Stimulated activated naive CD4-positive, alpha-beta T cell treated with Interleukin-2 at 50 U/mL for 16 hours (primary cell): ENCODE results near the gene MEF2B.
"Not testable (repeated sequence)": the region's sequence is repeated elsewhere in the genome, so short reads cannot be mapped to it uniquely, and the experiment has no call there.

Experiments
- DNase-seq: peaks from one replicate; lab custom pipeline; 2025; lab: John Stamatoyannopoulos, UW

The MEF2B gene

GRCh38 chr19:19126102-19126501, 44.0 kb downstream of the MEF2B start:
- DNase-seq: no peak

GRCh38 chr19:19123386-19123785, 46.7 kb downstream of the MEF2B start:
- no peak for DNase-seq

GRCh38 chr19:19122902-19123301, 47.2 kb downstream of the MEF2B start:
- no peak for DNase-seq

- no peak for DNase-seq
Observed at GRCh38 chr19:19121371-19121770, 48.7 kb downstream of the MEF2B start.

GRCh38 chr19:19120308-19121231, 49.5 kb downstream of the MEF2B start:
- DNase-seq: no peak

DNA sequence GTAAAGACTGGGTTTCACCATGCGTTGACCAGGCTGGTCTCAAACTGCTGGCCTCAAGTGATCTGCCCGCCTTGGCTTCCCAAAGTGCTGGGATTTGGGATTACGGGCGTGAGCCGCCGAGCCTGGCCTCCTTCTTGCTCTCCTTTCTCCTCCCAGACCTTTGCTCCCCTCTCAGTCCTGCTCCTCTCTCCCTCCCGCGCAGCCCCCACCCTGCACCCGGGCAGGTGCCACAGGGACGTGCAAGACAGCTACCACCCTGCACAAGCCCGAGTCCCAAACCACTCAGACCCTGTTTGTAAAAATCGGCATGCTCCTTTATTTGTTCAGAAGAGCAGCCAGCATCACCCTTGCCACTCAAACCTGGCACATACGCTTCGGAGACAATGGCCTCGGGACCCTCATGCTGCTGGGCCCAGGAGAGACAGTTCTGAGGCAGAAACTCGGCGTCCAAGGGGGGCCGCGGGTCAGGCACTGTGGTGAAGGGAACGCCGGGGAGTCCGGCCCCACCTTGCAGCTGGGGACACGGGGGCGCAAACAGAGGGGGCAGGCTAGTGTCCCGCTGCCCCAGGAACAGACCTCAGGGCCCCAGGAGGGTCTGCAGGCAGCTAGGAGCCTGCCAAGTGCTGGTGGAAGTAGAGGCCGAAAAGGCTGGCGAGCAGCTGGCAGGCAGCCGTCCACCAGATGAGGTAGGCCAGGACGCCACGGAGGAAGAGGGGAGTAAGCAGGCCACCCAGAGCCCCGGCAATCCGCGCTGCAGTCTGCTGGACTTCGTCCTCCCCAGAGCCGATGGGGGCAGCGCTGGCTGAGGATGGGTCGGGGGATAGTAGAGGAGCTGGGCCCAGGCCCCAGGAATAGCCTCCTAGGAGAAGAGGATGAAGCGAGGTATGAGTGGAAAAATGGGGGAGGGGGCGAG, 50.5 kb downstream of the MEF2B start:
- DNase-seq: no peak

DNA sequence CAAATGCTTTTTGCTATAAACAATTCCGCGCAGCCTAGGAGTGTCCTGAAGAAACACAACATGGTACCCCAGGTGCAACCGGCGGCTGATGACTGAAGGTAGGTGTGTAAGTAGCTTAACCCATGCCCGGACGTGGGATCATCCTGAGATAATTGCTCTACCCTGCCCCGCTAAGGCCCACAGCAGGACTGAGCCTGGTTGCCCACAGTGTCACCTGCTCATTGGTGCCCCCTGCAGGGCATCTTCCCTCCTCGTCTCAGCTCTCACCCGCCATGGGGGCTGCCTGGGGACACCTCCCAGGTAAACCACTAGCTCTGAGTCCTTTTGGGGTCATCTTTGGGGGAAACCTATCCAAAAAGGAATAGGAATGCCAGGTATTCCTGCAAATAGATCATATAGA, 54.1 kb downstream of the MEF2B start:
- peak; percentile 26 for DNase-seq

- DNase-seq: no peak
Observed at GRCh38 chr19:19113040-19113626, 56.9 kb downstream of the MEF2B start.

- DNase-seq: no peak
Observed at GRCh38 chr19:19111967-19112580, 58.0 kb downstream of the MEF2B start.

DNA sequence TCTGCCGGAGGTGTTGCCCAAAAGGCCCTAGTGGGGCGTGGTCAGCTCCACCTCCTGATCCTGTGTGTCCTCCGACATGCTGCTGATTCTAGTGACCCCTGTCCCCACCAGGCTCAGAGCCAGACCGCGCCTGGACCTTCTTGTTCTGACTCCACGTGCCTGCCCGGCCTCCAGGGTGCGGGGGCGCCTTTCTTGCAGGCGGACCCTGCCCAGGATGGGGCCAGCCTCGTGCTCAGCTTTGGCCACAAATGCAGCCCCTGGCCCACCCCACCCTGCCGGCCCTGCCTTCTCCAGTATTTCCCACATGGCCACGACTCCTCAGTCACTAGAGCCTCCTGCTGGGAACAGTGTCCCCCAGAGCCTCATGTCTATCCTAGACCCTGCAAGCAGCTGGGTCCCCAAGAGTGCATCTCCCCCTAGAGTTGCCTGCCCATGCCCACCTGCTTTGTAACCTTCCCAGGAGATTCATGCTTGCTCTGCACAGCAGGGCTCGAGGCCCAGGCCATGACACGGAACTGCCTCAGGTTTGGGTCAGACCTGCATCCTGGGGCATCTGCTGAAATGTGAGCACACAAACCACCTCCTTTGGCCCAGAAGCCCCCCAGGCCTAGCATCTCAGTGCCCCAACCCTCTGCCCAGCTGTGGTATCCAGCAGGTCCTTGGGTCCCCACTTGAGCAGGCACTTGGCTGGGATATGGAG, 58.8 kb downstream of the MEF2B start:
- no peak for DNase-seq

GRCh38 chr19:19110410-19111135, 59.5 kb downstream of the MEF2B start:
- no peak for DNase-seq

GRCh38 chr19:19109601-19110000, 60.5 kb downstream of the MEF2B start:
- DNase-seq: no peak

DNA sequence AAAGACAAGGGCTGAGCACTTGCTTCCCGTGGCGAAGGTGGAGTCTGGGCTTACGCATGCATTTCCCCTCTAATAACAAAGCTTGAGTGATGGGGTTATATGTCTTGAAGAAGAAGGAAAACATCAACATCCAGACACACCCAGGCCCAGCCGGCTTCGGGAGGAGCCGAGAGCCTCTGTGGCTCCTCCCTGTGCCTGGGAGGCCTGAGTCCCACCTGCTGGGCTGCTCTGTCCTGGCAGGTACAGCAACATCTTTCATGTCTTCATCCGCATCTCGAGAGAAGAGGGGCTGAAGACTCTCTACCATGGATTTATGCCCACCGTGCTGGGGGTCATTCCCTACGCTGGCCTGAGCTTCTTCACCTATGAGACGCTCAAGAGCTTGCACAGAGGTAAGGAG, 62.4 kb downstream of the MEF2B start:
- no peak for DNase-seq

- not testable (repeated sequence) for DNase-seq
Observed at GRCh38 chr19:19106938-19107337, 63.1 kb downstream of the MEF2B start.

- DNase-seq: no peak
Observed at GRCh38 chr19:19106056-19106551, 64.0 kb downstream of the MEF2B start.

DNA sequence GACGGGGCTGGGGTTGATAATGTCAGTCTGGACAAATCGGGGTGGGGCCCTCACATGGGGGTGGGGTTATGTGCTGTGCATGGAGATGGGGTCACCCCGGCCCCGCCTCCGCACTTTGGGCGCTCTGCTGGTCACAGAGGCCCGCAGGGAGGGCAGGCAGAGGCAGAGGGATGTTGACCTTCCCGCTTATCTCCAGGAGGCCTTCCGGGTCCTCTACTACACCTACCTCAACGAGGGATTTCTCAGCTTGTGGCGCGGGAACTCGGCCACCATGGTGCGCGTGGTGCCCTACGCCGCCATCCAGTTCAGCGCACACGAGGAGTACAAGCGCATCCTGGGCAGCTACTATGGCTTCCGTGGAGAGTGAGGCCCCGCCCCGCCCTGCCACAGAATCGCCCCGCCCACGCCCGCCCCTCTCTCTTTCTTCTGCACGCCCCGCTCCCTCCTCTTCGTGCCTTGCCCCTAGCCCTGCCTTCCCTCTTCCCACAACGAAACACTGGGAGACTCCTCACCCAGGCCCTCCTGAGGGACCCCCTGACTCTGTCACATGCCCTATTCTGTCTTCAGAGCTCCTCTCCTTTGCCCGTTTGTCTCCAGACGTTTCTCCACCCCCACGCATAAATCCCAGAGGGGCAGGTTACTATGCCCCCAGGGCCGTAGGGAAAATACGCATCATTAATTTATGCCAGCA, 64.6 kb downstream of the MEF2B start:
- DNase-seq: no peak

DNA sequence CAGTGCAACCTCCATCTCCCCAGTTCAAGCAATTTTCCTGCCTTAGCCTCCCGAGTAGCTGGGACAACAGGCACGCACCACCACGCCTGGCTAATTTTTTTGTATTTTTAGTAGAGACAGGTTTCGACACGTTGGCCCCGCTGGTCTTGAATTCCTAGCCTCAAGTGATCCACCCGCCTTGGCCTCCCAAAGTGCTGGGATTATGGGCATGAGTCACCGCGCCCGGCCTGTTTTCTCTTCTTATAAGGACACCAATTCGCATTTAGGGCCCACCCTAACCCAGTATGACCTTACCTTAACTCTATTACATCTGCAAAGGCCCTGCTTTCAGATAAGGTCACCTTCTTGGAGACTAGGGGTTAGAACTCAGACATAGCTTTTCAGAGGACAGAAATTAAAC, 66.9 kb downstream of the MEF2B start:
- no peak for DNase-seq

DNA sequence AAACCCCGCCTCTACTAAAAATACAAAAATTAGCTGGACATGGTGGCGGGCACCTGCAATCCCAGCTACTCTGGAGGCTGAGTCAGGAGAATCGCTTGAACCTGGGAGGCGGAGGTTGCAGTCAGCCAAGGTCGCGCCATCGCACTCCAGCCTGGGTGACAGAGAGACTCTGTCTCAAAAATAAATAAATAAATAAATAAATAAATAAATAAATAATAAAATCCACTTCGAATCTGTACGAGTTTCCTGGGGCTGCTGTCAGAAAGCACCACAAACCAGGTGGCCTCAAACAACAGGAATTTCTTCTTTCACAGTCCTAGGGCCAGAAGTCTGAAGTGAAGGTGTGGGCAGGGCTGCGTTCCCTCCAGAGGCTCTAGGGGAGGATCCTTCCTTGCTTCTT, 67.5 kb downstream of the MEF2B start:
- DNase-seq: not testable (repeated sequence)

GRCh38 chr19:19101540-19101939, 68.5 kb downstream of the MEF2B start:
- DNase-seq: no peak
